GM12872 (cell line): Measurements from ENCODE around the gene GRK5.

ENCODE experiments used
- TF ChIP-seq, protein P1 (sequence below): IDR thresholded peaks from 3 replicates; pipeline ENCODE4 v1.5.1; 2011; ENCODE audit warnings: low read depth, mild to moderate bottlenecking, low read length, moderate library complexity; ENCODE audit not compliant: insufficient read depth

The GRK5 gene

DNA sequence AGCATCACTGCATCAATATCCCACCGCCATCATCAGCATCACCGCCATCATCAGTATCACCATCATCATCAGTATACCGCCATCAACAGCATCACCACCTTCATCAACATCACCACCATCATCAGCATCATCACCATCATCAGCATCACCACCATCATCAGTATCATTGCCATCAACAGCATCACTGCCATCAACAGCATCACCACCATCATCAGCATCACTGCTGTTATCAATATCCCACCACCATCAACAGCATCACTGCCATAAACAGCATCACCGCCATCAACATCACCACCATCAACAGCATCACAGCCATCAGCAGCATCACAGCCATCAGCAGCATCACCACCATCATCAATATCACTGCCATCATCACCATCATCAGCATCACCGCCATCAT, 219.3 kb downstream of the GRK5 start:
- TF ChIP-seq, protein P1, sequence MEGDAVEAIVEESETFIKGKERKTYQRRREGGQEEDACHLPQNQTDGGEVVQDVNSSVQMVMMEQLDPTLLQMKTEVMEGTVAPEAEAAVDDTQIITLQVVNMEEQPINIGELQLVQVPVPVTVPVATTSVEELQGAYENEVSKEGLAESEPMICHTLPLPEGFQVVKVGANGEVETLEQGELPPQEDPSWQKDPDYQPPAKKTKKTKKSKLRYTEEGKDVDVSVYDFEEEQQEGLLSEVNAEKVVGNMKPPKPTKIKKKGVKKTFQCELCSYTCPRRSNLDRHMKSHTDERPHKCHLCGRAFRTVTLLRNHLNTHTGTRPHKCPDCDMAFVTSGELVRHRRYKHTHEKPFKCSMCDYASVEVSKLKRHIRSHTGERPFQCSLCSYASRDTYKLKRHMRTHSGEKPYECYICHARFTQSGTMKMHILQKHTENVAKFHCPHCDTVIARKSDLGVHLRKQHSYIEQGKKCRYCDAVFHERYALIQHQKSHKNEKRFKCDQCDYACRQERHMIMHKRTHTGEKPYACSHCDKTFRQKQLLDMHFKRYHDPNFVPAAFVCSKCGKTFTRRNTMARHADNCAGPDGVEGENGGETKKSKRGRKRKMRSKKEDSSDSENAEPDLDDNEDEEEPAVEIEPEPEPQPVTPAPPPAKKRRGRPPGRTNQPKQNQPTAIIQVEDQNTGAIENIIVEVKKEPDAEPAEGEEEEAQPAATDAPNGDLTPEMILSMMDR = no peak

DNA sequence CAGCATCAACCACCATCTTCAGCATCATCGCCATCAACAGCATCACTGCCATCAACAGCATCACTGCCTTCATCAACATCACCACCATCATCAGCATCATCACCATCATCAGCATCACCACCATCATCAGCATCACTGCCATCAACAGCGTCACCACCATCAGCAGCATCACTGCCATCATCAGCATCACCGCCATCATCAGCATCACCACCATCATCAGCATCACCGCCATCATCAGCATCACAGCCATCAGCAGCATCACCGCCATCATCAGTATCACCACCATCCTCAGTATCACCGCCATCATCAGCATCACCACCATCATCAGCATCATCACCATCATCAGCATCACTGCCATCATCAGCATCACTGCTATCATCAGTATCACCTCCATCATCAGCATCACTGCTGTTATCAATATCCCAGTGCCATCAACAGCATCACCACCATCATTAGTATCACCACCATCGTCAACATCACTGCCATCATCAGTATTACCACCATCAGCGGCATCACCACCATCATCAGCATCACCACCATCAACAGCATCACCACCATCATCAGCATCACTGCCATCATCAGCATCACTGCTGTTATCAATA, 220.0 kb downstream of the GRK5 start:
- TF ChIP-seq, protein P1 = no peak

GRCh38 chr10:119428789-119429188, 221.4 kb downstream of the GRK5 start:
- TF ChIP-seq, protein P1 = no peak

GRCh38 chr10:119429771-119430170, 222.4 kb downstream of the GRK5 start:
- TF ChIP-seq, protein P1 = no peak

GRCh38 chr10:119431034-119431772, 223.8 kb downstream of the GRK5 start:
- TF ChIP-seq, protein P1 = no peak

DNA sequence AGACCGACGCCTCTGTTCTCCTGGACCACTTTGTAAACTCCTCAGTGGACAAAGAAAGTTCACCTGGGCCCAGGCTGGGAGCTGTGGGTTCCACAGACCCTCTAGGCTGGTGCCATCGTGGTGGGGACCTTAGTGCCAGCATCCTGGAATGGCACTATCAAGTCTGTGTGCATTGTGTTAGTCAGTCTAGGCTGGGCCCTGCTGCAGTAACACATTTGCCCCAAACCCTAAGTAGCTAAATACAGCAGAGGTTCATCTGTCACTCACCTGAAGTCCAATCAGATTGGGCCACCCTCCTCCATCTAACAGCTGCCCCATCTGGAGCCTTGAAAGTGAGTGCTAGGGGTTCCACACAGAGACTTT, 224.4 kb downstream of the GRK5 start:
- TF ChIP-seq, protein P1 = no peak

DNA sequence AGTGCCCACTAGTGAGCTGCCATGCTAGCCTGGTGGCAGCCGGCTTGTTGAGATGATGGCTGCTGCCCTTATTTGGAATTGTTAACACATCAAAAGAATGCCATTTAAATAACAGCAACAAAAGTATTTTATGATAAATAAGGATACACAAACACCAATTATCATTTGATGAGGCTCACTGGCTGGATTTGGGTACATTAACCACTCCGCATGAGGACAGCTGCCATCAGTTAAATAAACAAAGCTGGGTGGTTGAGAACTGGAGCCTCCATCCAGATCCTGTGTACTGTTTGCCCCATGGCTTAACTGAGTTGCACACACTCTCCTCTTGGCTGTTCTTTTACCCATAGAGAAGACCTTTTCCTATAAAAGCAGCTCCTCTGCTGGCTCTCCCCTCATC, 231.3 kb downstream of the GRK5 start:
- TF ChIP-seq, protein P1 = no peak
